Endometrial microvascular endothelial cells (primary cell): ENCODE results near the gene CFC1. TPM values are rescaled to one million over a fixed set of nuclear protein-coding genes. Genes with fewer than 3 reads are reported as not detected.

Experiments used
- total RNA-seq: library from RNA; depleted of rRNA; stranded (reverse); fragments of >200 nt; gene quantifications from one replicate; pipeline ENCODE4 v1.2.3, GENCODE V29; 2015; ENCODE audit errors: inconsistent ontology term

The CFC1 gene
- total RNA-seq, 1 donor from 2014 or later: not detected

Other genes starting within 250 kb of the CFC1 start
- gene PTPN18, start 243.5 kb downstream of the CFC1 start, total RNA-seq: 20.3 TPM
- gene POTEI, start 90.2 kb downstream of the CFC1 start, total RNA-seq: not detected
- gene CFC1B, start 78.4 kb downstream of the CFC1 start, total RNA-seq: not detected
- not detected for gene POTEJ, start 11.9 kb upstream of the CFC1 start, total RNA-seq
- not detected for gene GPR148, start 129.5 kb upstream of the CFC1 start, total RNA-seq
- not detected for gene AMER3, start 156.0 kb upstream of the CFC1 start, total RNA-seq
- not detected for gene ARHGEF4, start 237.3 kb upstream of the CFC1 start, total RNA-seq